ENCODE data around the gene QSOX2.

Gene QSOX2

GRCh38 chr9:136258786-136259516 lies 13.3 kb upstream of the QSOX2 start:
- no peak for DNase-seq (ENCODE audit: low read depth in 1 of 2, low spot score in 1 of 2)
- in situ Hi-C loops (cut with HindIII; ENCODE audit: low pct_unique_long_range_greater_than_20kb, low sequenced_read_pairs) = no loop called here
- no peak for TF ChIP-seq JUND (IDR thresholded peaks at IDR 0.05; ENCODE audit: low read depth)

DNA sequence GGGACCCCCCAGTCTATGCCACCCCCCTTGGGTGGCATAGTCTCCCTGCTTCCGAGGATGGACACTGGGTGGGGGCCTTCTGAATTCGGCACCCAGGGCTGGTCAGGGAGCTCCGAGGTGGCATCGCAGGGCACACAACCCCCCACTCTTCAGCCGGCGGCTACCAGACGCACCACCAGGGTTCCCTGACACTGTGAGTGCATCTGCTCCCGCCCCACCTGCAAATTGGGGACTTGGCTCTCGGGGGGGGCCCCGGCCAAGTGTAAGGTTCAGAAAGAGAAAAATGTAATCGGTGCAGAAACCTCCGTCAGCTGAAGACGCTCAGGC lies 12.7 kb upstream of the QSOX2 start:
- in situ Hi-C loops (cut with HindIII; ENCODE audit: low pct_unique_long_range_greater_than_20kb, low sequenced_read_pairs) = no loop called here
- TF ChIP-seq JUND (IDR thresholded peaks at IDR 0.05; ENCODE audit: low read depth) = no peak
- DNase-seq (ENCODE audit: low read depth in 1 of 2, low spot score in 1 of 2) = no peak

- in situ Hi-C loops (cut with HindIII; ENCODE audit: low pct_unique_long_range_greater_than_20kb, low sequenced_read_pairs) = no loop called here
- DNase-seq (ENCODE audit: low read depth in 1 of 2, low spot score in 1 of 2) = no peak
- no peak for TF ChIP-seq JUND (IDR thresholded peaks at IDR 0.05; ENCODE audit: low read depth)
Observed at GRCh38 chr9:136257381-136258298, 12.0 kb upstream of the QSOX2 start.

GRCh38 chr9:136255896-136256890 lies 10.6 kb upstream of the QSOX2 start:
- peak; percentile 73 to 89 for DNase-seq (ENCODE audit: low read depth in 1 of 2, low spot score in 1 of 2)
- in situ Hi-C loops (cut with HindIII; ENCODE audit: low pct_unique_long_range_greater_than_20kb, low sequenced_read_pairs) = no loop called here

GRCh38 chr9:136255166-136255538 lies 9.5 kb upstream of the QSOX2 start:
- in situ Hi-C loops (cut with HindIII; ENCODE audit: low pct_unique_long_range_greater_than_20kb, low sequenced_read_pairs) = no loop called here
- TF ChIP-seq JUND (IDR thresholded peaks at IDR 0.05; ENCODE audit: low read depth) = no peak
- no peak for DNase-seq (ENCODE audit: low read depth in 1 of 2, low spot score in 1 of 2)

More at GRCh38 chr9:136255896-136256890, 10.6 kb upstream of the QSOX2 start:
- no peak for TF ChIP-seq JUND (IDR thresholded peaks at IDR 0.05; ENCODE audit: low read depth)

DNA sequence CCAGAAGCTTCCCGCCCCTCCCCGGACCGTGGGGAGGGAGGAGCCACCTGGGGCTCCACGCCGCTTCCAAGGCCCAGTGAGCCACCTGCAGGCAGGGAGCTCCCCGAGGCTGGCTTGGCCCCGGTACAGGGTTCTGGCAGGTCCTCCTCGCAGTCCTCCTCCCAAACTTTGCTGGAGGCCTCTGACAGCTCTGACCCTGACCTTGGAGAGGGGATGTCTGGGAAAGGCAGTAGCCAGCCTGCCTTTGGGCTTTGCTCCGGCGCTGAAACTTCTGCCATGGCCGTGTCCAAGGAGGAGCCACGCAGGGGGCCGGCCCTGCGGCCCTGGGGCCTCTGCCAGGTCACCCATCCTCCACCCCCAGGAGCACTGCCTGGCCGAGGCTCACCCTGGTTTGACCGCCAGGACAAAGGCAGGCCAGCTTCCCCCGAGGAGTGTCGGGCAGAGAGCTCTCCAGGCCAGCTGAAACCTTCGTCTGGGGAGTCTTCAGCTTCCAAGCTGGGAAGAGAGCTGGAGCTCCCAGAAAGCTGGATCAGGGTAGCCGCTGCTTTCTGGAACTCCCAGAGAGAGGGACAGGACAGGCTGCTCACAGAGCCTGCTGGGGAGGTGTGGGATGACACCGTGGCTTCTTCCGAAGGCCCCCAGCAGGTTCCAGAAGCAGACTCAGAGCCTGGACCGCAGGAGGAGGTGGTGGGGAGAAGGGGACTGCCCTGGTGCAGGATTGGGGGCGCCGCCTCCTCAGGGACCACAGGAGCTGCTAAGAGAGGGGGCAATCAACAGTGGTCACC lies 9.0 kb upstream of the QSOX2 start:
- in situ Hi-C loops (cut with HindIII; ENCODE audit: low pct_unique_long_range_greater_than_20kb, low sequenced_read_pairs) = no loop called here
- peak in 1 of 2 experiments; percentile 30 for DNase-seq (ENCODE audit: low read depth in 1 of 2, low spot score in 1 of 2)
- no peak for TF ChIP-seq JUND (IDR thresholded peaks at IDR 0.05; ENCODE audit: low read depth)

DNA sequence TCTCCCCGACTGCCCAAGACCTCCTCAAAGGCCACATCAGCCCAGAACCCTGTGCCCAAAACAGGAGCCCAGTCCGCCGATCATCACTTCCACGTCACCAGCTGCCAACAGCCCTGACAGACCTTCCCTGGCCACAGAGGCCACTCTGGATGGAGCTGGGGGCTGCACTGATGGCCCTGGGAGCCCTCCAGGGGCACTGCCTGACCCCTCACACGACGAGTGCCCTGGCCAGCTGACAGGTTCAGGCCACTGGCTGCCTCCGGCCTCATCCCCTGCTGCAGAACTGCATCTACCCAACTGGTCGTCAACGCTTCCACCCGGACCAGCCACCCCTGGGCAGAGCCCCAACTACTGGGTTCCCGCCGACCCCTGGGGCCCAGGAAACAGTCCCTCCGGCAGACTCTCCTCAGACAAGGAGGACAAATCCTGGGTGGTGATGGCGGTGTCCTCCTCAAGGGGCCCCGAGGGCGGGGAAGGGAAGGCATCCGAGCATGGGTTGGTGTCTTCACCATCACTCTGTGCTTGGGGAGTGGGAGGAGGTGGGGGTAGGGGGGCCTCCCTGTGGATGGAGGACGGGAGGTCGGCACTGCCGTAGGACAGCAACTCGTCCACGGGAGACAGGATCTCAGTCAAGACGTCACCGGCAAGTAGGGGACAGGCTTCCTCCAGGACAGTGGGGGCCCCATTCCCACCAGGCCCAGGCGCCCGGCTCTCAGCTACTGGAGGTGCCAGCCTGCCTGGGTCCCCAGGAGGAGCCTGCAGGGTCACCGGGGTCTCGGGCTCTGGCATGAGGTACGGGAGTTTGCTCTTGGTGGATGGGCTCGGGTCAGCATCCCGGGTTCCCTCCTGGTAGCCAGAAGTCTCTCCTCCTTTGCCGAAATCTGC lies 7.9 kb upstream of the QSOX2 start:
- no peak for TF ChIP-seq JUND (IDR thresholded peaks at IDR 0.05; ENCODE audit: low read depth)
- in situ Hi-C loops (cut with HindIII; ENCODE audit: low pct_unique_long_range_greater_than_20kb, low sequenced_read_pairs) = no loop called here
- DNase-seq (ENCODE audit: low read depth in 1 of 2, low spot score in 1 of 2) = no peak

DNA sequence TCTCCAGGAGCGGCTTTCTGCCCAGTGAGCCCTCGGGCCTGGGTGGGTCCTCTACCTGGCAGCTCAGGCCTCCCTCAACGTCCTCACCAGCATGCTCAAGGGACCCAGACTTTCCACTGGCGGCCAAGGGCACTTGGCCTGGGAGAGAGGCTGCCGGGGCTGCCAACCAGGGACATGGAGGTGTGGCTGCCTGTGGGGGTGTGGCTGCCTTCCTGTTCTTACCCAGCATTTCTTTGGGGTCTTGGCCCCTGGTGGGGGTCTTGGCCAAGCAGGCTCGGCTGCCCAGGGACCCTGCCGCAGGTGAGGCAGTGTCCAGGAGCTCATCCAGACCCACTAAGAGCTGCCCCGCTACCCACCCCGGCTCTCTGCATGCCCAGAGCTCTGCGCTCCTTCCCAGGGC lies 7.2 kb upstream of the QSOX2 start:
- no peak for DNase-seq (ENCODE audit: low read depth in 1 of 2, low spot score in 1 of 2)
- in situ Hi-C loops (cut with HindIII; ENCODE audit: low pct_unique_long_range_greater_than_20kb, low sequenced_read_pairs) = no loop called here

GRCh38 chr9:136252281-136252680 lies 6.7 kb upstream of the QSOX2 start:
- TF ChIP-seq JUND (IDR thresholded peaks at IDR 0.05; ENCODE audit: low read depth) = no peak
- no peak for DNase-seq (ENCODE audit: low read depth in 1 of 2, low spot score in 1 of 2)
- in situ Hi-C loops (cut with HindIII; ENCODE audit: low pct_unique_long_range_greater_than_20kb, low sequenced_read_pairs) = no loop called here

More for the DNA sequence above, 7.2 kb upstream of the QSOX2 start:
- no peak for TF ChIP-seq JUND (IDR thresholded peaks at IDR 0.05; ENCODE audit: low read depth)

GRCh38 chr9:136251264-136252115 lies 5.9 kb upstream of the QSOX2 start:
- no peak for TF ChIP-seq JUND (IDR thresholded peaks at IDR 0.05; ENCODE audit: low read depth)
- DNase-seq (ENCODE audit: low read depth in 1 of 2, low spot score in 1 of 2) = no peak
- in situ Hi-C loops (cut with HindIII; ENCODE audit: low pct_unique_long_range_greater_than_20kb, low sequenced_read_pairs) = no loop called here

All from T47D (cell line).